Prostate gland (tissue), 2 donors: ENCODE measurements around the gene FAM89A. TPM values are rescaled to one million over a fixed set of nuclear protein-coding genes. Genes with fewer than 3 reads are reported as not detected.

Experiments
- DNase-seq: peaks from one replicate; pipeline ENCODE4 v3.0.0-alpha.2; 2019; ENCODE audit warnings: low spot score
- H3K27ac ChIP-seq, 2 donors: fragments of 200-600 bp; sonication (generic); 2 replicates each; pipeline ENCODE4 v1.5.1; 2017 to 2019
- H3K27me3 ChIP-seq: fragments of 200-600 bp; sonication (generic); replicated peaks from 2 replicates; pipeline ENCODE4 v1.5.1; 2019; ENCODE audit not compliant: insufficient read depth
- H3K36me3 ChIP-seq, 2 donors: fragments of 200-600 bp; sonication (generic); 1 replicate in 1 of 2; 2 replicates in 1 of 2; pipeline versions ENCODE4 v1.5.1 to v1.8.1; 2017 to 2019
- H3K4me1 ChIP-seq: fragments of 200-600 bp; sonication (generic); replicated peaks from 2 replicates; pipeline ENCODE4 v1.5.1; 2019
- H3K4me3 ChIP-seq, 2 donors: fragments of 200-600 bp; sonication (generic); 2 replicates each; pipeline ENCODE4 v1.5.1; 2017 to 2019
- H3K9me3 ChIP-seq: fragments of 200-600 bp; sonication (generic); 2 replicates; pipeline ENCODE4 v1.5.1; 2017
- CTCF ChIP-seq, 4 experiments: fragments of 200-600 bp in 2 of 4; fragments of 450-650 bp in 2 of 4; sonication (generic) in 2 of 4; IDR thresholded peaks; 1 replicate in 3 of 4; 2 replicates in 1 of 4; pipeline ENCODE4 v1.5.1; 2016 to 2019; ENCODE audit warnings: antibody characterized with exemption in 4 of 4, mild to moderate bottlenecking in 2 of 4, moderate library complexity in 2 of 4
- POLR2A ChIP-seq: fragments of 450-650 bp; IDR thresholded peaks from one replicate; pipeline ENCODE4 v1.6.1; 2016; ENCODE audit warnings: antibody characterized with exemption, mild to moderate bottlenecking
- POLR2AphosphoS5 ChIP-seq: sonication (generic); formaldehyde crosslinking; IDR thresholded peaks from one replicate; pipeline ENCODE4 v1.6.1; 2017; ENCODE audit warnings: antibody characterized with exemption
- WGBS: methylation state at CpG from one replicate; pipeline ENCODE4 v1.1.5; 2018; 5-methylcytosine and 5-hydroxymethylcytosine counted together
- intact Hi-C: fragments of 100-400 bp; cut with DNase I; formaldehyde crosslinking; loops from one replicate; pipeline ENCODE4 v1.14.2; 2022
- microRNA counts, 2 donors: library from miRNA; unstranded; fragments of <30 nt; microRNA quantifications; one replicate each; lab custom pipeline; 2016 to 2017
- total RNA-seq, 2 donors: library from RNA; depleted of rRNA; stranded (reverse); fragments of >200 nt; gene quantifications; one replicate each; pipeline ENCODE4 v1.1.0, GENCODE V29; 2016

The FAM89A gene
- total RNA-seq, 2 donors from 2014 or later = 13.7 to 13.9 TPM

- intact Hi-C loops = no loop called here
- H3K9me3 ChIP-seq = no peaks in the 10 kb centered on the region
- H3K4me1 ChIP-seq = no peaks in the 10 kb centered on the region
- no peaks in the 10 kb centered on the region for H3K27me3 ChIP-seq
- TF ChIP-seq CTCF (IDR thresholded peaks at IDR 0.05) (no peak), POLR2AphosphoS5 (no peak), POLR2A (no peak)
- no peak overlapping the region for H3K27ac ChIP-seq
- no peak for DNase-seq
- H3K36me3 ChIP-seq = no peaks in the 10 kb centered on the region
- H3K4me3 ChIP-seq = no peak overlapping the region
Observed at GRCh38 chr1:230971771-230972170, 68.3 kb downstream of the FAM89A start.

- no peak for DNase-seq
- WGBS = 91% methylated on average over 5 of the region's 5 CpGs
- Histone ChIP-seq H3K4me1 (no peaks in the 10 kb centered on the region), H3K27me3 (no peaks in the 10 kb centered on the region), H3K9me3 (no peaks in the 10 kb centered on the region), H3K27ac (no peak overlapping the region), H3K4me3 (no peak overlapping the region), H3K36me3 (no peaks in the 10 kb centered on the region)
- intact Hi-C loops = no loop called here
- TF ChIP-seq POLR2AphosphoS5 = no peak
- no peak for TF ChIP-seq CTCF (IDR thresholded peaks at IDR 0.05)
- TF ChIP-seq POLR2A = no peak
Observed at GRCh38 chr1:230970432-230970831, 69.6 kb downstream of the FAM89A start.

MicroRNAs encoded within 50 kb of the gene (microRNA counts, 767-probe panel; counts per million panel counts)
- 0 to 431 counts per million in 2 donors for microRNA hsa-miR-1182 (lab: Ali Mortazavi, UCI)

Other genes starting within 250 kb of the FAM89A start
- gene C1orf198, start 171.7 kb downstream of the FAM89A start, total RNA-seq = 10 to 100 TPM; 41.9 to 44.8 TPM
- gene TTC13, start 61.4 kb downstream of the FAM89A start, total RNA-seq = 10 to 100 TPM; 12.1 to 12.2 TPM
- 10 to 100 TPM; 27.6 to 29.6 TPM for gene ARV1, start 61.2 kb downstream of the FAM89A start, total RNA-seq
- under 1 TPM in 1 of 2 donors, not detected in 1; 0.28 TPM for gene TRIM67, start 121.8 kb upstream of the FAM89A start, total RNA-seq
- gene GNPAT, start 201.0 kb upstream of the FAM89A start, total RNA-seq = 10 to 100 TPM; 40.6 to 45.2 TPM